GM18505 (cell line): ENCODE data around the gene ALAS1.

Experiments used
- ATAC-seq: cut with Tn5 transposase; IDR thresholded peaks from one replicate; pipeline ENCODE4 v1.9.1; 2021; ENCODE audit not compliant: unreplicated experiment
- POLR2A ChIP-seq: IDR thresholded peaks from 4 replicates; pipeline ENCODE4 v1.6.1; 2011; ENCODE audit warnings: borderline replicate concordance; ENCODE audit not compliant: insufficient read depth, insufficient read length; ENCODE audit errors: extremely low read depth

ALAS1 gene

GRCh38 chr3:52246728-52247408 lies 48.9 kb downstream of the ALAS1 start:
- no peak for TF ChIP-seq POLR2A
- ATAC-seq = no peak

GRCh38 chr3:52247409-52248164 lies 49.6 kb downstream of the ALAS1 start:
- ATAC-seq = no peak
- TF ChIP-seq POLR2A = no peak

GRCh38 chr3:52248165-52248541 lies 50.2 kb downstream of the ALAS1 start:
- ATAC-seq = no peak
- no peak for TF ChIP-seq POLR2A

- no peak for ATAC-seq
- no peak for TF ChIP-seq POLR2A
These were observed 51.0 kb downstream of the ALAS1 start for GRCh38 chr3:52248816-52249547.

- TF ChIP-seq POLR2A = no peak
These were observed 51.7 kb downstream of the ALAS1 start for GRCh38 chr3:52249683-52250082.

GRCh38 chr3:52250122-52250521 lies 52.2 kb downstream of the ALAS1 start:
- no peak for ATAC-seq
- no peak for TF ChIP-seq POLR2A

More at GRCh38 chr3:52249683-52250082, 51.7 kb downstream of the ALAS1 start:
- ATAC-seq = no peak

- TF ChIP-seq POLR2A = peak; percentile 21
- peak; percentile 82 for ATAC-seq
These were observed 55.6 kb downstream of the ALAS1 start for GRCh38 chr3:52253314-52254304.

- ATAC-seq = no peak
- no peak for TF ChIP-seq POLR2A
These were observed 56.6 kb downstream of the ALAS1 start for GRCh38 chr3:52254608-52255007.

- no peak for TF ChIP-seq POLR2A
- ATAC-seq = no peak
These were observed 58.2 kb downstream of the ALAS1 start for GRCh38 chr3:52256159-52256558.

- ATAC-seq = no peak
- no peak for TF ChIP-seq POLR2A
These were observed 58.7 kb downstream of the ALAS1 start for GRCh38 chr3:52256622-52257021.

GRCh38 chr3:52257911-52258310 lies 60.0 kb downstream of the ALAS1 start:
- TF ChIP-seq POLR2A = no peak
- ATAC-seq = no peak

GRCh38 chr3:52259035-52259434 lies 61.1 kb downstream of the ALAS1 start:
- ATAC-seq = no peak
- no peak for TF ChIP-seq POLR2A
